HG02759 (cell line): ENCODE measurements around the gene STAM.
"Not testable (repeated sequence)": the region's sequence is repeated elsewhere in the genome, so short reads cannot be mapped to it uniquely, and the experiment has no call there.

Experiments used
- ATAC-seq: cut with Tn5 transposase; IDR thresholded peaks from one replicate; pipeline ENCODE4 v1.9.1; 2021; ENCODE audit warnings: mild to moderate bottlenecking, moderate library complexity; ENCODE audit not compliant: unreplicated experiment

STAM gene

DNA sequence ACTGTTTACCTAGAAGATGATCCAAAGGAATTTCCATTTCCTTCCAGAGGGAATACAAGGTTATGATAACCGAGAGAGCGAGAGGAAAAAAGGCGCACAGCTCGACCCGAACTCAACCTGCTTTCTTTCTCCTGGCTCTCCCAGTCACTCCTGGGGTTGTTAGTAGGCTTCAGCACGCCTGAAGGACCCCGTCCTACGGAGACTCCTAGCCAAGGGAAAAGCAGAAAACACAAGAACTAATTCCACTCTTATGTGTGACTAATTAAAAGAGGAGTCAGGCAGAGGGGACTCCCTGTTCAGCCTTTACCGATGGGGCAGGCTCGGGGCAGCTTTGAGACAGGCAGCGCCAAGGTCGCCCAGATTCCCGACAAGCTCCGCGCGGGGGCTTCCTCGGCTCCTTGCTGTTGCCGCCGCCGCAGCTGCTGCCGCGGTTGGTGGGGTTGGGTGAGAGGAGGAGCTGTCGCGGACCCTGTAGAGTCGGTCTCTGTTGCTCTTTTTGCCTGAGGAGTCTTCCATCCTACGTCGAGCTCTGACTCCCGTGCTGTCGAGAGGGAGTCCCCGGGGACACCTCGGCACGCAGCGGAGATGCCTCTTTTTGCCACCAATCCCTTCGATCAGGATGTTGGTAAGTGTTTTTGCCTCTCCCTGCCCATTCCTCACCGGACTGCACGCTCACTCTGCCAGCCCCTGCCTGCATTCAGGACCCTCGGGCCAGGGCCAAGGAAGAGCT lies at the start of gene STAM:
TSS of gene STAM (plus strand) at position 397 of the 730 bp plus-strand sequence. CDS start at position 586, 189 bp downstream.
- peak; percentile 87 for ATAC-seq

- ATAC-seq, result no peak
These were observed 46.6 kb upstream of the STAM start for GRCh38 chr10:17597386-17597785.

DNA sequence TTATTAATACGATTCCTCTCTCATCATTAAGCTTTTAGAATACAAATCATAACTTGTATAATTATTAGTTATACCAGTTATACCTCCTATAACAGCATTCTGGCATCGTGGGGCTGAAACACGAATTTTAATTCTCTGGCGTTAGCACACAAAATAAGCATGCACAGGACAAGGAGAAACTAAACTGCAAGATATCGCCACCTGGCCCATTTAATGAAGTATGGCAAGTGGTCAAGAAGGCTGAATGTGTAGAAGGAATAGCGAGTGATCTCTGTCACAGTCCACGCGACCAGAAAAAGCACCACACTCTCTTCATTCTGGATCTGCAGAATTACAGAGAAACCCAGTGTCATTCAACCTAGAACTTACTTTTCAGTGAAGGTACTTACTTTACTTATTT lies 44.9 kb upstream of the STAM start:
- no peak for ATAC-seq

- ATAC-seq, result no peak
These were observed 38.0 kb upstream of the STAM start for GRCh38 chr10:17605936-17606335.

GRCh38 chr10:17606547-17607040 lies 37.4 kb upstream of the STAM start:
- no peak for ATAC-seq

DNA sequence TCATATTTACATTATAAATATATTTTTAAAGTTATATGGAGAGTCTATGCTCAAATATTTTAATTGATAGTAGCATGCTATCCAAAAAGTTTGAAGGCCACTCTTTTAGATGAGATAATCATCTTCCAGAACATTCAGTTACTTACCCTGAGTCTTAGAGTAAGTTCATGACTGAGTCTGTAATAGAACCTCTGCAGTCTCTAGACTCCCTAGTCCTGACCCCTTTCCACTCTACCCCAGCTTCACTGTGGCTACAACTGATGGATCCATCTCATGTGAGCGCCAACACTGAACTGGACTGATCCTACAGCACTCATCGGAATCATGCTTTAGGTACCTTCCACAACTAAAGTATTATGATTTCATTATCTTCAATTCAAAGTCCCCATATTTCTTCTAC lies 36.9 kb upstream of the STAM start:
- no peak for ATAC-seq

GRCh38 chr10:17607603-17608332 lies 36.2 kb upstream of the STAM start:
- peak; percentile 81 for ATAC-seq

DNA sequence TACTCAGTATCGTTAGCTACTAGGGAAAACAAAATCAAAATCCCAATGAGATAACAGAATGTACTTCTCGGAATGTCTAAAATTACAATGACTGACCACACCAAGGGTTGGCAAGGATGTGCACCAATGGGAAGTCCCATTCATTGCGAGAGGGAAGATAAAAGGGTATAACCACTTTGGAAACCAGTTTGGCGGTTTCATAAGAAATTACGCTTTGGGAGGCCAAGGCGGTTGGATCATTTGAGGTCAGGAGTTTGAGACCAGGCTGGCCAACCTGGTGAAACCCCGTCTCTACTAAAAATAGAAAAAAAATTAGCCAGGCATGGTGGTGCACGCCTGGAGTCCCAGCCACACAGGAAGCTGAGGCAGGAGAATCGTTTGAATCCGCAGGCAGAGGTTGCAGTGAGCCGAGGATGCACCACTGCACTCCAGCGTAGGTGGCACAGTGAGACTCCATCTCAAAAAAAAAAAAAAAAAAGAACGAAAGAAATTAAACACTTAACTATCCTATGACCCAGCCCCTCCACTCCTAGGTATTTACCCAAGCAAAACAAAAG lies 34.4 kb upstream of the STAM start:
- ATAC-seq, result no peak

- peak; percentile 52 for ATAC-seq
These were observed 27.4 kb upstream of the STAM start for GRCh38 chr10:17616403-17617030.

GRCh38 chr10:17617031-17617911 lies 26.7 kb upstream of the STAM start, which contains the start of gene HACD1:
Gene HACD1 (minus strand): TSS chr10:17617374. CDS start chr10:17617339, 35 bp downstream.
- peak; percentile 81 for ATAC-seq

DNA sequence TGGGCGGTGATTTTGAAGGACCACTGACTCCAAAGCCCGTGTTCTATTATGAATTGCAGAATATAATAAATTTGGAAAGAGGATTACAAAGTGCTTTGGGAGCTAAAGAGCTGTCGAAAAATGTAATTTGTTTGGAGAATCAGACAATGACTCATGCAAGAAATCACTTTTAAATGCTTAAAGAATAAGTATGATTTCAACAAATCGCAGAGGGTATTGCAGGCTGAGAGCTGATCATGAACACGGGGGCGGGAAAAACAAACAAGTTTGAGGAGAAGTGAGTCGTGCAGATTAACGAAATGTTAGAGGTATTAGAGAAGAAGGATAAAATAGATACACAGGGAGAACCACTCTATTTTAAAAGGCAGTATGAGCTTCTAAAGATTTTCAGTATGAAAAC lies 21.9 kb upstream of the STAM start:
- ATAC-seq, result no peak

- no peak for ATAC-seq
These were observed 19.0 kb upstream of the STAM start for GRCh38 chr10:17624996-17625395.

- ATAC-seq, result no peak
These were observed 17.3 kb upstream of the STAM start for GRCh38 chr10:17626656-17627055.

DNA sequence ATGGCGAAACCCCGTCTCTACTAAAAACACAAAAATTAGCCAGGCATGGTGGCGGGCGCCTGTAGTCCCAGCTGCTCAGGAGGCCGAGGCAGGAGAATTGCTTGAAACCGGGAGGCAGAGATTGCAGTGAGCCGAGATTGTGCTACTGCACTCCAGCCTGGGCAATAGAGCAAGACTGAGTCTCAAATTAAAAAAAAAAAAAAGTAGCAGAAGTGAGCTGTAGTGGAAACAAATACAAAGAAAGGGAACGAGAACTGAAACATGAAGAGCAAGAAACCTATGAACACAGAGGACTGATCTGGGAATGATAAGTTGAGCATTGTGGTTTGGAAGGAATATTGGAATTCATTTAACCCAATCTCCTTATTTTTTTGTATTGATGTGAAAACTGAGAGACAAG lies 11.4 kb upstream of the STAM start:
- ATAC-seq, result not testable (repeated sequence)

DNA sequence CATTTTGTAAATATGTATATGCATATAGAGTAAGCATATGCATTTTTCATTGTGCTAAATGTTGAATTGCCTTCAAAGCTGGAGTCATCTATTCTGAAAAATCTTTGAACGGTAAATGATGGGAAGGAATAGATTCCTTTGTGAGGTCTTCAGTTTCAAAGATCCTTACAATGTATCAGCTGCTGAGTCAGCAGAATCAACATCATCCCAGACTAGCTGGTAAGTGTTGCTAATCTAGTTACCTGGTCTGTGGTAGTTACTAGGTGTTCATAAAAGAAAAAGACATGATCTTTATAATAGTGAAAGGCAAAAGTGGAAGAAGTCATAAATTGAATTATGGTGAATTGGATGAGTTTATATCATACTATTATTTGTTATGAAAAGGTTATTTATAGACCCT lies 10.6 kb upstream of the STAM start:
- ATAC-seq, result no peak

GRCh38 chr10:17637869-17638268 lies 6.1 kb upstream of the STAM start:
- ATAC-seq, result no peak

DNA sequence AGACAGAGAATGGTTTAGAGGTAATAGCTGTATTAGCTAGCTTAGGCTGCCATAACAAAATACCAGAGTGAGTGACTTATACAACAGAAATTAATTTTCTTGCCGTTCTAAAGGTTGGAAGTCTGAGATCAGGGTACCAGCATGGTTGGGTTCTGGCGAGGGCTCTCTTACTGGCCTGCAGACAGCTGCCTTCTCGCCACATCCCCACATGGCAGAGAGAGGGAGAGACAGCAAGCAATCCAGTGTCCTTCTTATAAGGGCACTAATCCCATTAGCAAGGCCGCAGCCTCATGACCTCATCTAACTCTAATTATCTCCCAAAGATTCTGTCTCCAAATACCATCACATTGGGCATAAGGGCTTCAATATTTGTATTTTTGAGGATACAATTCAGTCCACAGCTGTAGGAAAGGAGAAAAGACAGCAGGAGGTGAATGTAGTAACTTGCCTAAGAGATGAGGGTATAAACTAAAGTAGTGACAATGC lies 3.6 kb upstream of the STAM start:
- no peak for ATAC-seq

DNA sequence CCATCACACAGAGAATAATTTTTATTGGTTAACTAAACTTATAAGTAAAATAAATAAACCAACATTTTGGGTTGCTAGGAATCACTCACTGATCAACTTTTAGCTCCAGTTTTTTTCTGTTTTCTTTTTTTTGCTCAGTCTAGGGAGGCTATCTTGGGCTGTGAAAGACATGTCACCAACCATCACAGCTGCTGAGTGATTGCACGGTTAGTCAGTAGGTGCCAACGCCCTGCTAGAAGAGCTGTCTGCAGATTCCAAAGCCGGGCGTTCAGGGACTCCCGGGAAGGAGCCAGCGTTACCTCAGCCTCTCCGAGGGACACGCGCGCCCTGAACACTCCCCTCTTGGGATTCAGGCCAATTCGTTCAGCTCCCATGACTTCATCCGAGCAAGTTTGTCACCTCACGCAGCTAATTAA lies 604 bp upstream of the STAM start:
- peak; percentile 28 for ATAC-seq

- ATAC-seq, result peak; percentile 31
These were observed 563 bp downstream of the STAM start for GRCh38 chr10:17644485-17644943.
